ENCODE measurements around the gene JAG2. TPM values are rescaled to one million over a fixed set of nuclear protein-coding genes. Genes with fewer than 3 reads are reported as not detected.
A peak's percentile ranks its signal among the peaks of the same experiment; 100 is the strongest.

Gene JAG2
- total and polyA plus RNA-seq, 8 donors, result 9.9 to 38.3 (median 11.0) TPM

GRCh38 chr14:105096206-105096875, 72.2 kb downstream of the JAG2 start:
- Histone ChIP-seq H3K36me3 (no peaks in the 10 kb centered on the region), H3K27me3 (no peaks in the 10 kb centered on the region), H3K9me3 (no peaks in the 10 kb centered on the region), H3K4me1 (peaks cover 12 to 23% (median 21%) of the 10 kb centered on the region in 3 donors), H3K27ac (no peak overlapping the region), H3K4me3 (no peak overlapping the region)
- DNase-seq (peak in 3 of 6 donors; percentile 22 to 64 (median 43)), ATAC-seq (no peak), FAIRE-seq (no peak)
- TF ChIP-seq CTCF (IDR thresholded peaks at IDR 0.05), result no peak
- whole genome bisulfite sequencing, 2 donors, result 80 to 89% methylated on average over 14 to 15 of the region's 15 CpGs
- intact Hi-C loops (cut with DNase I), result loop anchor here in 1 of 3 donors (10.0 kb wide), 1 partner anchor 68 kb away; the partner anchor contains the start of gene JAG2

- Histone ChIP-seq H3K4me1 (peaks cover 19 to 30% (median 27%) of the 10 kb centered on the region in 3 donors), H3K4me3 (no peak overlapping the region), H3K27me3 (no peaks in the 10 kb centered on the region), H3K9me3 (no peaks in the 10 kb centered on the region), H3K27ac (no peak overlapping the region), H3K36me3 (no peaks in the 10 kb centered on the region)
- intact Hi-C loops (cut with DNase I), result loop anchor here in 1 of 3 donors (10.0 kb wide), 1 partner anchor 69 kb away; the partner anchor contains the start of gene JAG2
- FAIRE-seq (no peak), DNase-seq (no peak), ATAC-seq (no peak)
- no peak for TF ChIP-seq CTCF (IDR thresholded peaks at IDR 0.05)
- WGBS, 2 donors, result 73 to 77% methylated on average over 7 of the region's 7 CpGs
Measured at GRCh38 chr14:105095236-105095805, 73.3 kb downstream of the JAG2 start.

- no peak for TF ChIP-seq CTCF (IDR thresholded peaks at IDR 0.05)
- DNase-seq (peak in 4 of 6 donors; percentile 33 to 84 (median 54)), FAIRE-seq (no peak), ATAC-seq (no peak)
- no peaks in the 10 kb centered on the region for H3K27me3 ChIP-seq
- intact Hi-C loops (cut with DNase I), result loop anchor here in 2 of 3 donors (5.0 to 10.0 kb wide), 2 partner anchors 70 to 93 kb away; partner anchors contain the start of gene JAG2 (in 1 of the 2)
- no peaks in the 10 kb centered on the region for H3K36me3 ChIP-seq
- no peaks in the 10 kb centered on the region for H3K9me3 ChIP-seq
- 57 to 63% methylated on average over 14 of the region's 14 CpGs for WGBS, 2 donors
- peak overlapping the region; percentile 47 to 74 (median 54) for H3K4me3 ChIP-seq
- peak overlapping the region; percentile 89 to 92 (median 91) for H3K27ac ChIP-seq
- H3K4me1 ChIP-seq, result peaks cover 19 to 30% (median 27%) of the 10 kb centered on the region in 3 donors
Measured at GRCh38 chr14:105094193-105094907, 74.2 kb downstream of the JAG2 start.

- FAIRE-seq, result no peak
- Histone ChIP-seq H3K9me3 (no peaks in the 10 kb centered on the region), H3K27me3 (no peaks in the 10 kb centered on the region), H3K4me1 (peaks cover 19 to 30% (median 27%) of the 10 kb centered on the region in 3 donors), H3K27ac (peak overlapping the region; percentile 89 to 92 (median 91)), H3K36me3 (no peaks in the 10 kb centered on the region), H3K4me3 (peak overlapping the region; percentile 47 to 74 (median 54))
- TF ChIP-seq CTCF (IDR thresholded peaks at IDR 0.05), result no peak
- intact Hi-C loops (cut with DNase I), result loop anchor here in 2 of 3 donors (5.0 to 10.0 kb wide), 2 partner anchors 71 to 94 kb away; partner anchors contain the start of gene JAG2 (in 1 of the 2)
- WGBS, 2 donors, result 1% methylated on average over 41 to 76 of the region's 76 CpGs
- peak; percentile 29 to 66 (median 54) for ATAC-seq
- peak; percentile 73 to 91 (median 82) for DNase-seq
Measured at GRCh38 chr14:105093431-105094192, 75.0 kb downstream of the JAG2 start.
